ENCODE results near the gene IRF4. TPM values are rescaled to one million over a fixed set of nuclear protein-coding genes. Genes with fewer than 3 reads are reported as not detected.

IRF4 gene
- total RNA-seq, 1 experiment from 2014 or later: 0.15 TPM

DNA sequence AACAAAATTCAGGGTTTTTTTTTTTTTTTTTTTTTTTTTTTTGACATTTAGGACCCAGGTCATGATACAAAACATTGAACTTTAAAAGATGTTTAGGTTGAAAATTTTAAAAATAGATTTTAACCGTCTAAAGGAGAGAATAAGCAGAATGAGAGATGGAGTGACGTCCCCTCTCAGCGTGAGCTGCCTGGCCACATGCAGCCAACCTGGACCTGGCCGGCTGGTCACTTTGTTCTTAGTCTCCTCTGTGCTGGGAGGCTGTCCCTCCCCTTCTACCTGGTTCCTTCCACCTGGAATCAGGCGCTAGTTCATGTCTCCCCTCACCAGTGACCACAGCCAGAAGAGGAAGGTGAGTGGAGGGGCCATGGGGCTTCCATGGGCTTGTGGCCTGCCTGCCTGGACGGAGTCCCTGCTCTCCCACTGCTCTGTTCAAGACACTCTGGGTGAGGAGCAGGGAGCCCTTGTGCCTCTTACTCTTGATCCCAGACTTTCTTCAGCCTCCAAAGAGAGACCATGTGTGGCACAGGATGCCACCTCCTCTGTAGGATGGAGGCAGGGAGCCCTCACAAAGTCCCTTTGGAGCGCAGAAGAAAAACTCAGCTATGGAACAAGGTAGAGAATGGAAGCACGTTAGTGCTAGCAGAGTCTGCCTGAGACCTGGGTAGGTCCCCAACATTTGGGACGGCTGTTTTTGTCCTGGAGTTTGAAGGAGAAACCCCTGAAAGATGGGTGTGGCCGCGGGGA lies 31.7 kb downstream of the IRF4 start:
- BruUV-seq (replicated peaks): TSS peak; percentile 52
- CTCF ChIA-PET: interaction anchor here (0.6 to 0.7 kb wide), 4 partner anchors 22 to 170 kb away, joined by 4 to 9 read pairs (median 6); no protein-coding TSS in a partner anchor
- intact Hi-C loops (cut with micrococcal nuclease): no loop called here

DNA sequence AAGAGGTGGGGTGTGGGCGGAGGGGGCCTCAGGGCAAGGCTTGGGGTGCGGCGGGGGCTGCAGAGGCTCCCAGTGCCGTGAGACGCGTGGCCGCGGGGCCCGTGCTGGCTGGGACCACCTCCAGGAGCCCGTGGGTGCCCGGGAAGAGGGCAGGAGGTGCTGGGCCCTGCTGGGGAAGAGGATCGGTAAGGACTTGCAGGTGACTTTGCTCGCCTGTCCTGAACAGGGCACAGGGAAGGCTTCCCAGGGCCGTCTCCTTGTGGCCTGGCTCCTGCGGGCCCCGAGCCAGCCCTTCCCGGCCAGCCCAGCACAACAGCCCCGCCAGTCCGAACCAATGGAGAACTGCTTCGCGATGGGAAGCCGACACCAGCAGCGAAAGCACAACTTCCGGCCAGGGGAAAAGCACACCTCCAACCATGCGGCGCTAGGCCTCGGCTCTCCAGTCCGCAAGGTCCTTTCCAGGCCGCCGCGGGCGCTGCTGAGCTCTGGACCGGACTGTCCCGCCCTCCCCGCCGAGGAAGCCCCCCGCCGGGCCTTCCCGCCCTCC lies 32.3 kb downstream of the IRF4 start:
- no peak overlapping the region for H2AFZ ChIP-seq (ENCODE audit: low read length)
- H3K9me2 ChIP-seq (replicated peaks; ENCODE audit: low read length): no peaks in the 10 kb centered on the region
- no peaks in the 10 kb centered on the region for H3K79me2 ChIP-seq (ENCODE audit: low read length)
- no peak overlapping the region for H3K4me3 ChIP-seq (ENCODE audit: low read length)
- H3K4me1 ChIP-seq (ENCODE audit: insufficient read depth, low read length): peaks cover 18% of the 10 kb centered on the region
- CTCF ChIA-PET: no interaction called here
- TF ChIP-seq, protein P1, sequence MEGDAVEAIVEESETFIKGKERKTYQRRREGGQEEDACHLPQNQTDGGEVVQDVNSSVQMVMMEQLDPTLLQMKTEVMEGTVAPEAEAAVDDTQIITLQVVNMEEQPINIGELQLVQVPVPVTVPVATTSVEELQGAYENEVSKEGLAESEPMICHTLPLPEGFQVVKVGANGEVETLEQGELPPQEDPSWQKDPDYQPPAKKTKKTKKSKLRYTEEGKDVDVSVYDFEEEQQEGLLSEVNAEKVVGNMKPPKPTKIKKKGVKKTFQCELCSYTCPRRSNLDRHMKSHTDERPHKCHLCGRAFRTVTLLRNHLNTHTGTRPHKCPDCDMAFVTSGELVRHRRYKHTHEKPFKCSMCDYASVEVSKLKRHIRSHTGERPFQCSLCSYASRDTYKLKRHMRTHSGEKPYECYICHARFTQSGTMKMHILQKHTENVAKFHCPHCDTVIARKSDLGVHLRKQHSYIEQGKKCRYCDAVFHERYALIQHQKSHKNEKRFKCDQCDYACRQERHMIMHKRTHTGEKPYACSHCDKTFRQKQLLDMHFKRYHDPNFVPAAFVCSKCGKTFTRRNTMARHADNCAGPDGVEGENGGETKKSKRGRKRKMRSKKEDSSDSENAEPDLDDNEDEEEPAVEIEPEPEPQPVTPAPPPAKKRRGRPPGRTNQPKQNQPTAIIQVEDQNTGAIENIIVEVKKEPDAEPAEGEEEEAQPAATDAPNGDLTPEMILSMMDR (conservative IDR thresholded peaks at IDR 0.05; ENCODE audit: low read depth, low read length): no peak
- TF ChIP-seq EZH2phosphoT487 (IDR thresholded peaks at IDR 0.05; ENCODE audit: borderline replicate concordance, low read length) (no peak), EZH2 (IDR thresholded peaks at IDR 0.05; ENCODE audit: low read length, unreplicated experiment) (no peak)
- no peak for DNase-seq
- no peaks in the 10 kb centered on the region for H3K36me3 ChIP-seq (ENCODE audit: low read depth, low read length)
- no peaks in the 10 kb centered on the region for H3K27me3 ChIP-seq (ENCODE audit: low read length)
- H3K9me3 ChIP-seq (ENCODE audit: low read length): no peaks in the 10 kb centered on the region
- intact Hi-C loops (cut with micrococcal nuclease): no loop called here
- H3K27ac ChIP-seq (ENCODE audit: low read length): no peak overlapping the region
- H3F3A ChIP-seq (ENCODE audit: low read length, unreplicated experiment): no peaks in the 10 kb centered on the region
- POLR2A ChIA-PET (ENCODE audit: unreplicated experiment): no interaction called here
- 0 out of 2 replicates have a peak overlapping the region, but pooled peaks have one; percentile 48 for H3K4me2 ChIP-seq (ENCODE audit: low read length)
- ATAC-seq: no peak
- no peaks in the 10 kb centered on the region for H4K20me1 ChIP-seq (ENCODE audit: low read length)
- BruUV-seq (replicated peaks): no TSS peak
- H3K9ac ChIP-seq (ENCODE audit: low read length): no peak overlapping the region

More for the DNA sequence above, 31.7 kb downstream of the IRF4 start:
- H3K79me2 ChIP-seq (ENCODE audit: low read length): no peaks in the 10 kb centered on the region
- H3K36me3 ChIP-seq (ENCODE audit: low read depth, low read length): no peaks in the 10 kb centered on the region
- H3K4me2 ChIP-seq (ENCODE audit: low read length): peak overlapping the region; percentile 48
- H3K9ac ChIP-seq (ENCODE audit: low read length): peak overlapping the region; percentile 26; the same call in 1 of the 2 replicates
- no peaks in the 10 kb centered on the region for H4K20me1 ChIP-seq (ENCODE audit: low read length)
- DNase-seq: no peak
- no peaks in the 10 kb centered on the region for H3K9me3 ChIP-seq (ENCODE audit: low read length)
- POLR2A ChIA-PET (ENCODE audit: unreplicated experiment): interaction anchor here (0.6 kb wide), 1 partner anchor 111 kb away, joined by 7 read pairs; no protein-coding TSS in a partner anchor
- peak; percentile 25 for ATAC-seq
- no peak overlapping the region for H3K4me3 ChIP-seq (ENCODE audit: low read length)
- peak overlapping the region; percentile 76 for H3K27ac ChIP-seq (ENCODE audit: low read length)
- H3K27me3 ChIP-seq (ENCODE audit: low read length): no peaks in the 10 kb centered on the region
- H3K4me1 ChIP-seq (ENCODE audit: insufficient read depth, low read length): peaks cover 18% of the 10 kb centered on the region
- no peaks in the 10 kb centered on the region for H3F3A ChIP-seq (ENCODE audit: low read length, unreplicated experiment)
- no peaks in the 10 kb centered on the region for H3K9me2 ChIP-seq (replicated peaks; ENCODE audit: low read length)
- TF ChIP-seq, protein P1 (conservative IDR thresholded peaks at IDR 0.05; ENCODE audit: low read depth, low read length): no peak
- TF ChIP-seq EZH2 (IDR thresholded peaks at IDR 0.05; ENCODE audit: low read length, unreplicated experiment) (no peak), EZH2phosphoT487 (IDR thresholded peaks at IDR 0.05; ENCODE audit: borderline replicate concordance, low read length) (no peak)
- H2AFZ ChIP-seq (ENCODE audit: low read length): no peak overlapping the region
